Ascending aorta (tissue), 2 donors: ENCODE results near the gene ANKRD49. TPM values are rescaled to one million over a fixed set of nuclear protein-coding genes. Genes with fewer than 3 reads are reported as not detected.

Experiments
- DNase-seq, 2 donors: peaks; one replicate each; pipeline ENCODE4 v3.0.0-alpha.2; 2019; ENCODE audit warnings: low spot score in 2 of 2
- H3K27ac ChIP-seq, 2 donors: fragments of 200-600 bp; sonication (generic); one replicate each; pipeline ENCODE4 v1.5.1; 2016 to 2017; ENCODE audit warnings: mild to moderate bottlenecking in 1 of 2
- H3K27me3 ChIP-seq: fragments of 200-600 bp; sonication (generic); one replicate; pipeline ENCODE4 v1.5.1; 2017
- H3K36me3 ChIP-seq, 2 donors: fragments of 200-600 bp; sonication (generic); one replicate each; pipeline ENCODE4 v1.5.1; 2016
- H3K4me1 ChIP-seq, 2 donors: fragments of 200-600 bp; sonication (generic); one replicate each; pipeline ENCODE4 v1.5.1; 2016 to 2017; ENCODE audit warnings: mild to moderate bottlenecking in 1 of 2
- H3K4me3 ChIP-seq, 2 donors: fragments of 200-600 bp; sonication (generic); one replicate each; pipeline ENCODE4 v1.5.1; 2016 to 2017; ENCODE audit warnings: mild to moderate bottlenecking in 1 of 2
- H3K9me3 ChIP-seq, 2 donors: fragments of 200-600 bp; sonication (generic); one replicate each; pipeline ENCODE4 v1.5.1; 2016
- intact Hi-C: fragments of 100-400 bp; cut with DNase I; formaldehyde crosslinking; loops from one replicate; pipeline ENCODE4 v1.15.1; 2023
- total RNA-seq: library from RNA; depleted of rRNA; stranded (reverse); fragments of >200 nt; gene quantifications from one replicate; pipeline ENCODE4 v1.1.0, GENCODE V29; 2016
- TF ChIP-seq, protein P1 (sequence below), 3 experiments: fragments of 200-600 bp in 2 of 3; fragments of 450-650 bp in 1 of 3; sonication (generic) in 2 of 3; IDR thresholded peaks; one replicate each; pipeline ENCODE4 v1.5.1; 2016 to 2019; ENCODE audit warnings: antibody characterized with exemption in 3 of 3, mild to moderate bottlenecking in 1 of 3, moderate library complexity in 1 of 3

The ANKRD49 gene
- total RNA-seq, 1 donor from 2014 or later = 7.0 TPM

DNA sequence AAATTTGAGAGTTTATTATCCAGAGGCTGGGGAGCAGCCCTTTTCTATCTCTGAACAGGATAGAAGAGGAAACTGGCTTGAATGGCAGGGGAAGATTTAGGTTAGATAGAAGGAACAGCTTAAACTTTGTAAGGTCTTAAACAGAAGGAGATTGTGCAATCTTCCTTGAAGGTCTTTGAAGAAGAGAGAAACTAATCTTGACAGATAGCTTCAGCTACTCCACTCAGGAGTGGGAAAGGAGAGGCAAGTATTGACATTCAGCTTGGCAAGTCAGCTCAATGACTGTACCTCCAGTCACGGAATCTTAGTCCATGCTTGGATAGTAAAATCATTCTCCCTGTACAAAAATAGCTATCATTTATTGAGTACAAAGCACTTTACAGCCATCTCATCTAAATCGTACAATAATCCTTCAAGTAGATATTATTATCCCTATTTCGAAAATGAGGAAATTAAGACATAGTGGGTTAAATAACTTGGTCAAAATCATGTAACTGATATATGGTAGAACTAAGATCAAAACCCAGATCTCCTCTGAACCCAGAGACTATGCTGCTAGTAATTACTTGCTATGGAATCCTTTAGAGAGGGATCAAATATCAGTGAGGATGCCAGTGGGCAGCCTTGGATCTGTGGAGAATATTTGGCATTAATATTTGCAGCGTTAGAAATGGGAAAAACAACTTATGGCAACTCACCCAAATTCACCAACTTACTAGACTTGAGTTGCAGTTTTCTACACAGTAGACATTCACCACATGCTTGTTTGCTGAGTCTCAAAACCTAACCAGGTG, 33.1 kb downstream of the ANKRD49 start:
- Histone ChIP-seq H3K27ac (no peak overlapping the region), H3K4me3 (no peak overlapping the region), H3K9me3 (no peaks in the 10 kb centered on the region), H3K36me3 (no peaks in the 10 kb centered on the region), H3K4me1 (no peaks in the 10 kb centered on the region), H3K27me3 (no peaks in the 10 kb centered on the region)
- no peak for DNase-seq
- TF ChIP-seq, protein P1, sequence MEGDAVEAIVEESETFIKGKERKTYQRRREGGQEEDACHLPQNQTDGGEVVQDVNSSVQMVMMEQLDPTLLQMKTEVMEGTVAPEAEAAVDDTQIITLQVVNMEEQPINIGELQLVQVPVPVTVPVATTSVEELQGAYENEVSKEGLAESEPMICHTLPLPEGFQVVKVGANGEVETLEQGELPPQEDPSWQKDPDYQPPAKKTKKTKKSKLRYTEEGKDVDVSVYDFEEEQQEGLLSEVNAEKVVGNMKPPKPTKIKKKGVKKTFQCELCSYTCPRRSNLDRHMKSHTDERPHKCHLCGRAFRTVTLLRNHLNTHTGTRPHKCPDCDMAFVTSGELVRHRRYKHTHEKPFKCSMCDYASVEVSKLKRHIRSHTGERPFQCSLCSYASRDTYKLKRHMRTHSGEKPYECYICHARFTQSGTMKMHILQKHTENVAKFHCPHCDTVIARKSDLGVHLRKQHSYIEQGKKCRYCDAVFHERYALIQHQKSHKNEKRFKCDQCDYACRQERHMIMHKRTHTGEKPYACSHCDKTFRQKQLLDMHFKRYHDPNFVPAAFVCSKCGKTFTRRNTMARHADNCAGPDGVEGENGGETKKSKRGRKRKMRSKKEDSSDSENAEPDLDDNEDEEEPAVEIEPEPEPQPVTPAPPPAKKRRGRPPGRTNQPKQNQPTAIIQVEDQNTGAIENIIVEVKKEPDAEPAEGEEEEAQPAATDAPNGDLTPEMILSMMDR (IDR thresholded peaks at IDR 0.05) = no peak
- intact Hi-C loops = no loop called here

DNA sequence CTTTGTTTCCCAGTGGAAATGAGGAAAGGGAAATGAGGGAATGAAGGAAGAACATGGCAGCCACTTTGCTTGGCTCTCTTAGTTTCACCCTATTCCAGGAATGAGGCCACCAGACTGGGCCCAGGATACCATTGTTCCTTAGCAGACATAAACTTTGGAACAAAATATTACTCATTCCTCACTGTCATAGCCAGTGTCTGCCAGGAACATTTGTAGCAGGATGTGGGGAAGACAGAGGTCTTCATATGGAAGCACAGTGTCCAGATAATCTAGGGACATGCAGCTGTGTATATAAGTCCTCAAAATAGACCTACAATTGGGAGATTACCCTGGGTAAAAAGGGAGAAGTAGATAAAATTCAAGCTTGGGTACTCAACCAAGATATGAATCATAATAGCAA, 34.8 kb downstream of the ANKRD49 start:
- DNase-seq = no peak
- Histone ChIP-seq H3K4me3 (no peak overlapping the region), H3K4me1 (peaks cover 0 to 5% of the 10 kb centered on the region in 2 donors), H3K27me3 (no peaks in the 10 kb centered on the region), H3K9me3 (no peaks in the 10 kb centered on the region), H3K27ac (no peak overlapping the region), H3K36me3 (no peaks in the 10 kb centered on the region)
- intact Hi-C loops = no loop called here
- TF ChIP-seq, protein P1 (IDR thresholded peaks at IDR 0.05) = no peak

DNA sequence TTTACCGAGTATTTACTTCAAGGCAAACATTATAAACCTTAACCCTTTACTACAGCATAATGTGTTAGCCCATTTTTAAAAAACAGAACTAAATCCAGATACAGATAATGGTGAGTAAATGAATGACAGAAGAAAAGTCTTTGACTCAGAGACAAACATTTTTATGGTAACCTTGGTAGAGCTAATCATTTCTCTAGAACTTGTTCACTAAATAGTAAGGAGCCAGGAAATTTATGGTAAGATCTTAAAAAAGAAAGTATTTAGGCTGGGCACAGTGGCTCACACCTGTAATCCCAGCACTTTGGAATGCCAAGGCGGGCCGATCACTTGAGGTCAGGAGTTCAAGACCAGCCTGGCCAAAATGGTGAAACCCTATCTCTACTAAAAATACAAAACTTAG, 38.4 kb downstream of the ANKRD49 start:
- intact Hi-C loops = no loop called here
- Histone ChIP-seq H3K9me3 (no peaks in the 10 kb centered on the region), H3K4me3 (no peak overlapping the region), H3K4me1 (peaks cover 0 to 33% of the 10 kb centered on the region in 2 donors), H3K27ac (peak overlapping the region; percentile 26 to 77), H3K27me3 (no peaks in the 10 kb centered on the region), H3K36me3 (no peaks in the 10 kb centered on the region)
- no peak for DNase-seq
- TF ChIP-seq, protein P1 (IDR thresholded peaks at IDR 0.05) = no peak

DNA sequence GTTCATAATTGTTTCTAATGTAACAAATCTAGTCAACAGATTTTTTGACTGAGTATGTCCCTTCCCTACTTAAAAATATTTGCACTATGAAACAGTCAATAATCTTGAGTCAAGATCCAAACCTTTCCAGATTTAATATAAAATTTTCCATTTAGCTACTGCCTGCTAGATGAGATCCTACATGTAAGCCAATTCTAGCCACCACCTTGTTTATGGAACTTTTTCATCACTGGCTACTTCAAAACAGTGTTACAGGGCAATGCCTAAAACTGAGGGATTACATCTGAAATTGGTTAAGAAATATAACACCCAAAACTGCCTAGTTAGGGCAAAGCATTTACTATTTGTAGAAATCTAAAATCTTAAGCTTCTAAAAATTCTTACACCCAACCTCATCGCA, 39.4 kb downstream of the ANKRD49 start:
- peak overlapping the region; percentile 27 to 39 for H3K4me3 ChIP-seq
- no peaks in the 10 kb centered on the region for H3K9me3 ChIP-seq
- H3K36me3 ChIP-seq = no peaks in the 10 kb centered on the region
- peak overlapping the region; percentile 77 to 80 for H3K27ac ChIP-seq
- H3K27me3 ChIP-seq = no peaks in the 10 kb centered on the region
- intact Hi-C loops = no loop called here
- peaks cover 0 to 39% of the 10 kb centered on the region in 2 donors for H3K4me1 ChIP-seq
- DNase-seq = no peak
- TF ChIP-seq, protein P1 (IDR thresholded peaks at IDR 0.05) = no peak

DNA sequence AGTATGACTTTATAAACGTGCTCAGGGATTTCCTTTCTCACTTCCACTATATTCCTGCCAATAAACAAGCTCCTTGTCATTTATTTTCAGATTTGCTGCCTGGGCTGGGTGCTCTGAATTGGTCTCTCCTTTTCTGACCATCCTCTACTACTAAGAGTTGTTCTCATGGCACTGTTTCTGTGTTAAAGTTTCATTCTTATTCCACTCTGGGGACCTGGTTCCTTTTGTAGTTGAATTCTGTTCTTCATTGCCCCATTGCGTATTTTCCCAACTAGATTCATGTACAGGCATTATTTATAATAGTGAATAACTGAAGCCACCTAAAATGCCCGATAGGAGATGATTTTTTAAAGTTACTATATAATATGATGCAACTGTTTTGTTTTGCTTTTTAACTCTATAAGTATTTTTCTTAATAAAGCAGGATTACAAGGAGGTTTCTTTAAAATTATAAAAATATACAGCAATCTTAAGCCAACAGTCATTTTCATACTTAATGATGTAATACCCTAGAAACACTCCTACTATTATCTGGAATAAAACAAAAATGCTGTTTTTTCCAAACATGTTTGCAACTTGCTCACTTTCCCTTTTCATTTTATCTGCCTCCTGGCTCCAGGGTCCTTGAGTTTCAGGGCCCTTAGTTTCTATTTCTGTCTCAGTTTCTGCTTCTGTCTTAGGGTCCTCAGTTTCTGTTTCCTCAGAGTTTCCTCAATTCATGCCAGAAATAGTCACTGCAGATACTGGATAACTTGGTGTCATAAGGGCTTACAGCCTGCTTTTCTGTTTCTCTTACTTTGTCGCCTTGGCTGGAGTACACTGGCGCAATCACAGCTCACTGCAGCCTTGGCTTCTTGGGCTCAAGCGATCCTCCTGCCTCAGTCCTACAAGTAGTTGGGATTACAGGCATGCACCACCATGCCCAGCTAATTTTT, 40.2 kb downstream of the ANKRD49 start:
- TF ChIP-seq, protein P1 (IDR thresholded peaks at IDR 0.05) = no peak
- Histone ChIP-seq H3K9me3 (no peaks in the 10 kb centered on the region), H3K36me3 (no peaks in the 10 kb centered on the region), H3K4me1 (peaks cover 0 to 39% of the 10 kb centered on the region in 2 donors), H3K27ac (peak overlapping the region; percentile 77 to 80), H3K4me3 (peak overlapping the region; percentile 27 to 39), H3K27me3 (no peaks in the 10 kb centered on the region)
- no peak for DNase-seq
- intact Hi-C loops = no loop called here
